ENCODE results near the gene TANGO2. TPM values are rescaled to one million over a fixed set of nuclear protein-coding genes. Genes with fewer than 3 reads are reported as not detected.

TANGO2 gene
- total and polyA plus RNA-seq, 9 of the 15 experiments (the other 6 are each of a cell fraction or from before 2014, with no cell fraction given) = 15.5 to 94.9 (median 70.1) TPM

DNA sequence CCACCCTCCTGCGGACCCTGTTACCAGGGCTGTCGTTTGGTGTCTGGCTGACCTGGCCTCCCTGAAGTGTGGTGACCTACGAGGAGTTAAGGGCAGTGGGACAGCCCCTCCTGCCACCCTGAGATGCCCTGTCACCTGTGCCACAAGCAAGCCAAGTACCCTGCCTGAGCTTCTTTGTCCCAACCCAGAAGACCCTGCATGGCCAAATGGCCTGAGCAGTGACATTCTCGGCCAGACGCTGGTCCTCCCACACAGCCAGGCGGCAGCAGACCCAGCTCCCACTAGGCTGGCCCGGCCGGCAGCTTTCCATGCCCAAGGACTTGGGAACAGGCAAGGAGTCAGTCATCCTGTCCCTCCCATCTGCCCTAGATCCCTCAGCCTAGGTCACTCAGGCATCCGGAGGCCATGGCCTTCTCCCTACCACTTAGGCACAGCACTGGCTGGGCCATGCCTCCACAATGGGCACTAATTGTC, 11.9 kb upstream of the TANGO2 start (continued):
- TF ChIP-seq, protein P1, sequence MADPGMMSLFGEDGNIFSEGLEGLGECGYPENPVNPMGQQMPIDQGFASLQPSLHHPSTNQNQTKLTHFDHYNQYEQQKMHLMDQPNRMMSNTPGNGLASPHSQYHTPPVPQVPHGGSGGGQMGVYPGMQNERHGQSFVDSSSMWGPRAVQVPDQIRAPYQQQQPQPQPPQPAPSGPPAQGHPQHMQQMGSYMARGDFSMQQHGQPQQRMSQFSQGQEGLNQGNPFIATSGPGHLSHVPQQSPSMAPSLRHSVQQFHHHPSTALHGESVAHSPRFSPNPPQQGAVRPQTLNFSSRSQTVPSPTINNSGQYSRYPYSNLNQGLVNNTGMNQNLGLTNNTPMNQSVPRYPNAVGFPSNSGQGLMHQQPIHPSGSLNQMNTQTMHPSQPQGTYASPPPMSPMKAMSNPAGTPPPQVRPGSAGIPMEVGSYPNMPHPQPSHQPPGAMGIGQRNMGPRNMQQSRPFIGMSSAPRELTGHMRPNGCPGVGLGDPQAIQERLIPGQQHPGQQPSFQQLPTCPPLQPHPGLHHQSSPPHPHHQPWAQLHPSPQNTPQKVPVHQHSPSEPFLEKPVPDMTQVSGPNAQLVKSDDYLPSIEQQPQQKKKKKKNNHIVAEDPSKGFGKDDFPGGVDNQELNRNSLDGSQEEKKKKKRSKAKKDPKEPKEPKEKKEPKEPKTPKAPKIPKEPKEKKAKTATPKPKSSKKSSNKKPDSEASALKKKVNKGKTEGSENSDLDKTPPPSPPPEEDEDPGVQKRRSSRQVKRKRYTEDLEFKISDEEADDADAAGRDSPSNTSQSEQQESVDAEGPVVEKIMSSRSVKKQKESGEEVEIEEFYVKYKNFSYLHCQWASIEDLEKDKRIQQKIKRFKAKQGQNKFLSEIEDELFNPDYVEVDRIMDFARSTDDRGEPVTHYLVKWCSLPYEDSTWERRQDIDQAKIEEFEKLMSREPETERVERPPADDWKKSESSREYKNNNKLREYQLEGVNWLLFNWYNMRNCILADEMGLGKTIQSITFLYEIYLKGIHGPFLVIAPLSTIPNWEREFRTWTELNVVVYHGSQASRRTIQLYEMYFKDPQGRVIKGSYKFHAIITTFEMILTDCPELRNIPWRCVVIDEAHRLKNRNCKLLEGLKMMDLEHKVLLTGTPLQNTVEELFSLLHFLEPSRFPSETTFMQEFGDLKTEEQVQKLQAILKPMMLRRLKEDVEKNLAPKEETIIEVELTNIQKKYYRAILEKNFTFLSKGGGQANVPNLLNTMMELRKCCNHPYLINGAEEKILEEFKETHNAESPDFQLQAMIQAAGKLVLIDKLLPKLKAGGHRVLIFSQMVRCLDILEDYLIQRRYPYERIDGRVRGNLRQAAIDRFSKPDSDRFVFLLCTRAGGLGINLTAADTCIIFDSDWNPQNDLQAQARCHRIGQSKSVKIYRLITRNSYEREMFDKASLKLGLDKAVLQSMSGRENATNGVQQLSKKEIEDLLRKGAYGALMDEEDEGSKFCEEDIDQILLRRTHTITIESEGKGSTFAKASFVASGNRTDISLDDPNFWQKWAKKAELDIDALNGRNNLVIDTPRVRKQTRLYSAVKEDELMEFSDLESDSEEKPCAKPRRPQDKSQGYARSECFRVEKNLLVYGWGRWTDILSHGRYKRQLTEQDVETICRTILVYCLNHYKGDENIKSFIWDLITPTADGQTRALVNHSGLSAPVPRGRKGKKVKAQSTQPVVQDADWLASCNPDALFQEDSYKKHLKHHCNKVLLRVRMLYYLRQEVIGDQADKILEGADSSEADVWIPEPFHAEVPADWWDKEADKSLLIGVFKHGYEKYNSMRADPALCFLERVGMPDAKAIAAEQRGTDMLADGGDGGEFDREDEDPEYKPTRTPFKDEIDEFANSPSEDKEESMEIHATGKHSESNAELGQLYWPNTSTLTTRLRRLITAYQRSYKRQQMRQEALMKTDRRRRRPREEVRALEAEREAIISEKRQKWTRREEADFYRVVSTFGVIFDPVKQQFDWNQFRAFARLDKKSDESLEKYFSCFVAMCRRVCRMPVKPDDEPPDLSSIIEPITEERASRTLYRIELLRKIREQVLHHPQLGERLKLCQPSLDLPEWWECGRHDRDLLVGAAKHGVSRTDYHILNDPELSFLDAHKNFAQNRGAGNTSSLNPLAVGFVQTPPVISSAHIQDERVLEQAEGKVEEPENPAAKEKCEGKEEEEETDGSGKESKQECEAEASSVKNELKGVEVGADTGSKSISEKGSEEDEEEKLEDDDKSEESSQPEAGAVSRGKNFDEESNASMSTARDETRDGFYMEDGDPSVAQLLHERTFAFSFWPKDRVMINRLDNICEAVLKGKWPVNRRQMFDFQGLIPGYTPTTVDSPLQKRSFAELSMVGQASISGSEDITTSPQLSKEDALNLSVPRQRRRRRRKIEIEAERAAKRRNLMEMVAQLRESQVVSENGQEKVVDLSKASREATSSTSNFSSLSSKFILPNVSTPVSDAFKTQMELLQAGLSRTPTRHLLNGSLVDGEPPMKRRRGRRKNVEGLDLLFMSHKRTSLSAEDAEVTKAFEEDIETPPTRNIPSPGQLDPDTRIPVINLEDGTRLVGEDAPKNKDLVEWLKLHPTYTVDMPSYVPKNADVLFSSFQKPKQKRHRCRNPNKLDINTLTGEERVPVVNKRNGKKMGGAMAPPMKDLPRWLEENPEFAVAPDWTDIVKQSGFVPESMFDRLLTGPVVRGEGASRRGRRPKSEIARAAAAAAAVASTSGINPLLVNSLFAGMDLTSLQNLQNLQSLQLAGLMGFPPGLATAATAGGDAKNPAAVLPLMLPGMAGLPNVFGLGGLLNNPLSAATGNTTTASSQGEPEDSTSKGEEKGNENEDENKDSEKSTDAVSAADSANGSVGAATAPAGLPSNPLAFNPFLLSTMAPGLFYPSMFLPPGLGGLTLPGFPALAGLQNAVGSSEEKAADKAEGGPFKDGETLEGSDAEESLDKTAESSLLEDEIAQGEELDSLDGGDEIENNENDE (IDR thresholded peaks at IDR 0.05; ENCODE audit: low read depth, low read length) = no peak
- no peak for TF ChIP-seq SOX6 (IDR thresholded peaks at IDR 0.05)
- TF ChIP-seq NFATC3 (IDR thresholded peaks at IDR 0.05) = no peak
- TF ChIP-seq CEBPG (CRISPR knock-in tag; IDR thresholded peaks at IDR 0.05) = no peak
- no peak for TF ChIP-seq CEBPG (tag; conservative IDR thresholded peaks at IDR 0.05 in 1 of 2, IDR thresholded peaks at IDR 0.05 in 1 of 2)
- TF ChIP-seq, protein P2, sequence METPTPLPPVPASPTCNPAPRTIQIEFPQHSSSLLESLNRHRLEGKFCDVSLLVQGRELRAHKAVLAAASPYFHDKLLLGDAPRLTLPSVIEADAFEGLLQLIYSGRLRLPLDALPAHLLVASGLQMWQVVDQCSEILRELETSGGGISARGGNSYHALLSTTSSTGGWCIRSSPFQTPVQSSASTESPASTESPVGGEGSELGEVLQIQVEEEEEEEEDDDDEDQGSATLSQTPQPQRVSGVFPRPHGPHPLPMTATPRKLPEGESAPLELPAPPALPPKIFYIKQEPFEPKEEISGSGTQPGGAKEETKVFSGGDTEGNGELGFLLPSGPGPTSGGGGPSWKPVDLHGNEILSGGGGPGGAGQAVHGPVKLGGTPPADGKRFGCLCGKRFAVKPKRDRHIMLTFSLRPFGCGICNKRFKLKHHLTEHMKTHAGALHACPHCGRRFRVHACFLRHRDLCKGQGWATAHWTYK (CRISPR knock-in tag; IDR thresholded peaks at IDR 0.05) = no peak
- no peak for TF ChIP-seq ZNF79 (CRISPR knock-in tag; IDR thresholded peaks at IDR 0.05; ENCODE audit: low read depth)
- TF ChIP-seq SRSF9 (IDR thresholded peaks at IDR 0.05; ENCODE audit: borderline replicate concordance, low read depth, low read length) = no peak
- TF ChIP-seq, protein P3, sequence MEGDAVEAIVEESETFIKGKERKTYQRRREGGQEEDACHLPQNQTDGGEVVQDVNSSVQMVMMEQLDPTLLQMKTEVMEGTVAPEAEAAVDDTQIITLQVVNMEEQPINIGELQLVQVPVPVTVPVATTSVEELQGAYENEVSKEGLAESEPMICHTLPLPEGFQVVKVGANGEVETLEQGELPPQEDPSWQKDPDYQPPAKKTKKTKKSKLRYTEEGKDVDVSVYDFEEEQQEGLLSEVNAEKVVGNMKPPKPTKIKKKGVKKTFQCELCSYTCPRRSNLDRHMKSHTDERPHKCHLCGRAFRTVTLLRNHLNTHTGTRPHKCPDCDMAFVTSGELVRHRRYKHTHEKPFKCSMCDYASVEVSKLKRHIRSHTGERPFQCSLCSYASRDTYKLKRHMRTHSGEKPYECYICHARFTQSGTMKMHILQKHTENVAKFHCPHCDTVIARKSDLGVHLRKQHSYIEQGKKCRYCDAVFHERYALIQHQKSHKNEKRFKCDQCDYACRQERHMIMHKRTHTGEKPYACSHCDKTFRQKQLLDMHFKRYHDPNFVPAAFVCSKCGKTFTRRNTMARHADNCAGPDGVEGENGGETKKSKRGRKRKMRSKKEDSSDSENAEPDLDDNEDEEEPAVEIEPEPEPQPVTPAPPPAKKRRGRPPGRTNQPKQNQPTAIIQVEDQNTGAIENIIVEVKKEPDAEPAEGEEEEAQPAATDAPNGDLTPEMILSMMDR (IDR thresholded peaks at IDR 0.05 in 2 of 3, conservative IDR thresholded peaks at IDR 0.05 in 1 of 3; ENCODE audit: insufficient read depth in 2 of 3, low read depth in 1 of 3, low read length in 3 of 3) = 0 out of 6 replicates have a peak, but pooled peaks of 1 of the 3 experiments have one; percentile 0
- no peak for TF ChIP-seq RAD21 (CRISPR knock-in tag; conservative IDR thresholded peaks at IDR 0.05 in 1 of 2, IDR thresholded peaks at IDR 0.05 in 1 of 2)
- TF ChIP-seq NFYB (IDR thresholded peaks at IDR 0.05; ENCODE audit: extremely low read depth, insufficient read length) = no peak

Measured in K562 (cell line).